Progenitor cell of endocrine pancreas (in vitro differentiated cells): ENCODE results near the gene HERC5. TPM values are rescaled to one million over a fixed set of nuclear protein-coding genes. Genes with fewer than 3 reads are reported as not detected.

ENCODE experiments used
- DNase-seq: peaks from one replicate; pipeline ENCODE4 v3.0.0; 2021; ENCODE audit warnings: low spot score; ENCODE audit not compliant: unreplicated experiment
- H3K27ac Mint-ChIP-seq: 2 replicates; pipeline ENCODE4 v1.8.0; 2021; ENCODE audit warnings: mild to moderate bottlenecking, moderate library complexity, mixed read lengths
- H3K27me3 Mint-ChIP-seq: 2 replicates; pipeline ENCODE4 v1.8.0; 2021; ENCODE audit warnings: mixed read lengths
- H3K36me3 Mint-ChIP-seq: 2 replicates; pipeline ENCODE4 v1.8.0; 2022; ENCODE audit warnings: mixed read lengths; ENCODE audit not compliant: insufficient read depth
- H3K4me1 Mint-ChIP-seq: 2 replicates; pipeline ENCODE4 v1.8.0; 2021; ENCODE audit warnings: low read depth, mixed read lengths
- H3K4me3 Mint-ChIP-seq: 2 replicates; pipeline ENCODE4 v1.8.0; 2021; ENCODE audit warnings: low read depth, mild to moderate bottlenecking, moderate library complexity, mixed read lengths
- H3K9me3 Mint-ChIP-seq: 2 replicates; pipeline ENCODE4 v1.8.0; 2021; ENCODE audit warnings: low read depth, mixed read lengths
- CTCF ChIP-seq: fragments of 200-600 bp; sonication (generic); IDR thresholded peaks from one replicate; pipeline ENCODE4 v1.5.0; 2021; ENCODE audit warnings: antibody characterized with exemption, mild to moderate bottlenecking; ENCODE audit not compliant: unreplicated experiment
- total RNA-seq: library from RNA; stranded (reverse); gene quantifications from 2 replicates; pipeline ENCODE4 v1.2.1, GENCODE V29; 2021

HERC5 gene
- total RNA-seq, 1 donor from 2014 or later: 2.6 TPM

GRCh38 chr4:88414755-88415154 is 42.2 kb upstream of the HERC5 start:
- H3K4me1 Mint-ChIP-seq: no peaks in the 10 kb centered on the region
- no peak for TF ChIP-seq CTCF
- no peak overlapping the region for H3K27ac Mint-ChIP-seq

GRCh38 chr4:88415982-88416381 is 40.9 kb upstream of the HERC5 start:
- no peak for DNase-seq
- Mint-ChIP-seq H3K27ac (no peak overlapping the region), H3K9me3 (no peaks in the 10 kb centered on the region), H3K4me3 (no peak overlapping the region), H3K36me3 (no peaks in the 10 kb centered on the region), H3K27me3 (no peaks in the 10 kb centered on the region), H3K4me1 (no peaks in the 10 kb centered on the region)
- no peak for TF ChIP-seq CTCF

More at GRCh38 chr4:88414755-88415154, 42.2 kb upstream of the HERC5 start:
- DNase-seq: no peak
- H3K9me3 Mint-ChIP-seq: peaks cover 4% of the 10 kb centered on the region
- no peak overlapping the region for H3K4me3 Mint-ChIP-seq
- no peaks in the 10 kb centered on the region for H3K27me3 Mint-ChIP-seq
- H3K36me3 Mint-ChIP-seq: peaks cover 5% of the 10 kb centered on the region

GRCh38 chr4:88418411-88418810 is 38.5 kb upstream of the HERC5 start:
- no peak overlapping the region for H3K4me3 Mint-ChIP-seq
- no peaks in the 10 kb centered on the region for H3K4me1 Mint-ChIP-seq
- TF ChIP-seq CTCF: no peak
- no peak overlapping the region for H3K27ac Mint-ChIP-seq
- peaks cover 1% of the 10 kb centered on the region for H3K36me3 Mint-ChIP-seq
- H3K9me3 Mint-ChIP-seq: no peaks in the 10 kb centered on the region
- no peaks in the 10 kb centered on the region for H3K27me3 Mint-ChIP-seq
- no peak for DNase-seq

GRCh38 chr4:88419874-88420273 is 37.0 kb upstream of the HERC5 start:
- no peaks in the 10 kb centered on the region for H3K27me3 Mint-ChIP-seq
- TF ChIP-seq CTCF: no peak
- no peak for DNase-seq
- no peak overlapping the region for H3K4me3 Mint-ChIP-seq
- no peaks in the 10 kb centered on the region for H3K9me3 Mint-ChIP-seq
- H3K27ac Mint-ChIP-seq: no peak overlapping the region
- H3K36me3 Mint-ChIP-seq: peaks cover 1% of the 10 kb centered on the region
- no peaks in the 10 kb centered on the region for H3K4me1 Mint-ChIP-seq

GRCh38 chr4:88420844-88421243 is 36.1 kb upstream of the HERC5 start:
- H3K4me1 Mint-ChIP-seq: no peaks in the 10 kb centered on the region
- no peak overlapping the region for H3K4me3 Mint-ChIP-seq
- no peaks in the 10 kb centered on the region for H3K9me3 Mint-ChIP-seq
- H3K36me3 Mint-ChIP-seq: peaks cover 1% of the 10 kb centered on the region
- no peak for DNase-seq
- no peak for TF ChIP-seq CTCF
- H3K27ac Mint-ChIP-seq: no peak overlapping the region
- no peaks in the 10 kb centered on the region for H3K27me3 Mint-ChIP-seq

- Mint-ChIP-seq H3K36me3 (peaks cover 1% of the 10 kb centered on the region), H3K9me3 (no peaks in the 10 kb centered on the region), H3K4me1 (no peaks in the 10 kb centered on the region), H3K4me3 (no peak overlapping the region), H3K27ac (no peak overlapping the region), H3K27me3 (no peaks in the 10 kb centered on the region)
- TF ChIP-seq CTCF: no peak
- no peak for DNase-seq
Observed at GRCh38 chr4:88422403-88422802, 34.5 kb upstream of the HERC5 start.
